NCI-H446 (cell line): ENCODE measurements around the gene PADI2.

ENCODE experiments used
- DNase-seq, 2 experiments: peaks; one replicate each; lab custom pipeline; 2025; lab: John Stamatoyannopoulos, UW

PADI2 gene

GRCh38 chr1:17112496-17113236, 6.6 kb downstream of the PADI2 start:
- no peak for DNase-seq

DNA sequence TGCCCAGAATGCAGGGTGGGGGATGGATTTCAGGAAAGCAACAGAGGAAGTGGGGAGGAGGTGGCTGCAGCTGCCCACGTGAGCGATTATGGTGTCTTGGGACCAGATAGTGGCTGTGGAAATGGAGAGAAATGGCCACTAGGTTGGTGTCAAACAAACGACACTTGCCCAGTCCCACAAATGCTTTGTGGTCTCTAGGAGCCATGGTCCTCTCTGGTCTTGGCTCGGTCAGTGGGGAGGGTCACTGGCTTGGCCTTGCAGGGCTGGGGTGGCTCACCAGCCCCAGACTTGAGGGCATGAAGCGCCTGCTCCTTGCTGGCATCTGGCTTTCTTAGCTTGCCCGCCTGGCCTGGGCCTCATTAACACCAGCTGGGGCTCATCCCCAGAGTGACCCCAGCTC, 7.2 kb downstream of the PADI2 start:
- no peak for DNase-seq

GRCh38 chr1:17110555-17110926, 8.7 kb downstream of the PADI2 start:
- DNase-seq, result no peak

GRCh38 chr1:17109892-17110554, 9.2 kb downstream of the PADI2 start:
- DNase-seq, result no peak

- no peak for DNase-seq
Observed at GRCh38 chr1:17108786-17109185, 10.5 kb downstream of the PADI2 start.

GRCh38 chr1:17108360-17108759, 10.9 kb downstream of the PADI2 start:
- no peak for DNase-seq

DNA sequence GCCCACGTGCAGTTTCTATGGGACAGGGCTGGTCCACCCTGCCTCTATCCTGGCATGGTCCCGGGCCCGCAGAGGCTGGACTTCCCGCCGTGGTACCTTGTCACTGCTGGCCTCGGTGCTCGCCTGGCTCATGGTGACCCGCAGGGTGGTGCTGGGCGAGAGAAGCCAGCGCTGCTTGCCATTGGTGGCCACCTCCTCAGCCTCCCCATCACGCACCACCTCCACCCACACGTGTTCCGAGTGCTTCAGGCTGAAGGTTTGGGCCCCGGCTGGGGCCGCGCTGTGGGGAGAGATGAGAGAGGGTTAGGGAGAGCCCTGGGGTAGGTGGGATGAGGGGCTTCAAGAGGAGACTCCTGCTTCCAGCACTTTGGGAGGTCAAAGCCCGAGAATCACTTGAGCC, 14.5 kb downstream of the PADI2 start:
- DNase-seq, result no peak

GRCh38 chr1:17102232-17102631, 17.0 kb downstream of the PADI2 start:
- DNase-seq, result no peak

DNA sequence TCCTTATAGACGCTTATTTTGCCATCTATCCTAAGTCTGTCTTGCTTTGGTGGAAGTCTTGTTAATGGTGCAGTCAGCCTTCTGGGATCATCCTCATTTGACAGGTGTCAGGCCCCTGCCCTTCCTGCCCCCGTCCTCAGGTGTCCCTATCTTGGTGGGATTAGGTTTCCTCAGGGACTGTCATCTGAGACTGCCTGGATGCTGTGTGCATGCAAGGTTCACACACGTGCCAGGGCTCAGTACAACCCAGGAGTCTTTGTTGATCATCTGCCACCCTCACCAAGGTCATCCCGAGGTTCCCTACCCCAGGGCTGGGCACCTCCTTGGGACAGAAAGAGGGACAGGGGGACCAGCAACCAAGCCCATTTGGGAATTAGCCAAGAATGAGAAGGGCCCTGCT, 18.0 kb downstream of the PADI2 start:
- no peak for DNase-seq

DNA sequence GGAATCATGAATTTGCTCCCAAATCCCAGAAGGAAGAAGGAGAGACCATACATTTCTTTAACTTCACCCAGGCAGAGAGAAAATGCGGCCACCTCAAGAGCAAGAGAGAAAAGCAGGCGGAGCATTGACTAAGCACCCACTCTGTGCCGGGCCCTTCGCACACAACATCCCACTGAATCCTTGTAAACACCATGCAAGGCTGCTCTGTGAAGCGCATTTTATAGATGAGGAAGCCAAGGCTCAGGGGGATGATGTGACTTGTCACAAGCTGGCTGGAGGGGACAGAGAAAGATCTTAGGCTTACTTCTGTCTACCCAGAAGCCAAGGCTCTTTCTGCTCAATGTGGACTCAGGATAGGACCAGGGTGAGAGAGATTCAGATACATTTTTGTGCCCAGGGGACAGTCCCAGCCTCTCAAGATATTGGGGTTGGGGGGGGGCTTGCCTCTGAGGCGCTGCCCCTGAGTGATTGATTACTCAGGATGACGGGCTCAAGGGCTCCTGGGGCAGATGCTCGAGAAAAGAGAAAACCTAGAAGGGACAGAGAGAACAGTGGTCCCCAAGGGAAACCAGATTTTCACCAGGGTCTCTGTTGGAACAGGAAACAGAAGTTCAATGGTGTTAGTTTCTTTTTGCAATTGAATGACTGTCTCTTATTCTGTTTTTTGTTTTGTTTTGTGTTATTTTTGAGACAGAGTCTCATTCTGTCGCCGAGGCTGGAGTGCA, 19.5 kb downstream of the PADI2 start:
- DNase-seq, result no peak

- no peak for DNase-seq
Observed at GRCh38 chr1:17098446-17099317, 20.6 kb downstream of the PADI2 start.

DNA sequence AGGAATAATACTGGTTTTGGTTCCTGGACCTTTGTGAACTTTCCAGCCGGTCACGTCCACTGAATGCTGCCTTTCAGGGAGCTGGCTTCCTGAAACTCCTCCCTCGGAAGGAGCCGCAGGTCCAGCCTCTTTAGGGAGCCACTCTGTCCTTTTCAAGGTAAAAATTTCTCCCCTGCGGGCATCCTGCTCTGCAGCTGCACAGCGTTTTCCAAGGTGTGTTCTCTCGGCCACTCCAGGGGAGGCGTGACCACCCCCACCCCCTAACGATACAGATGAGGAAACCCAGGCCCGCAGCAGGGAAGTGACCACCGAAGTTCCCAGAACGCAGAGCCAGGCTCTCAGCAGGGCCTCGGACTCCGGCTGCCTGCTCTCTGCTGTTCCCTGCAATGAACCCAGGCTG, 21.5 kb downstream of the PADI2 start:
- no peak for DNase-seq

DNA sequence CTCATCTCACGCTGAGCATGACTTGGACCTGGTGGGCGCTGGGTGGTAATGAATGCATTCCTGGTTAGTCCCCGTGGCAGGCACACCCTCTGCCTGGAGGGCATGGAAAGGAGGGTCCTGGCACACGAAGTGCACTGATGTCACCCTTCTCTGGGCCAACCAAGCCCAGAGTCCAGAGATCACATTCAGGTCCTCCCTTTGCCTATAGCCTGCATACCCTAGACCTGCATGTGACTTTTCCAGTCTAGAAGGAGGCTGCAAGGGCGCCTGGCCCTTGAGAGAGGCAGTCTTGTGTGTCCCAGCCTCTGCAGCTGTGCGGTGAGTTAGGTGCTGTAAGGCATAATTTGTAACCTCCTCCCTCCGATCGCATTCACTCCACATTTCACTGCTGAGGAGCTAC, 22.1 kb downstream of the PADI2 start:
- DNase-seq, result no peak

- no peak for DNase-seq
Observed at GRCh38 chr1:17096584-17096983, 22.7 kb downstream of the PADI2 start.

DNA sequence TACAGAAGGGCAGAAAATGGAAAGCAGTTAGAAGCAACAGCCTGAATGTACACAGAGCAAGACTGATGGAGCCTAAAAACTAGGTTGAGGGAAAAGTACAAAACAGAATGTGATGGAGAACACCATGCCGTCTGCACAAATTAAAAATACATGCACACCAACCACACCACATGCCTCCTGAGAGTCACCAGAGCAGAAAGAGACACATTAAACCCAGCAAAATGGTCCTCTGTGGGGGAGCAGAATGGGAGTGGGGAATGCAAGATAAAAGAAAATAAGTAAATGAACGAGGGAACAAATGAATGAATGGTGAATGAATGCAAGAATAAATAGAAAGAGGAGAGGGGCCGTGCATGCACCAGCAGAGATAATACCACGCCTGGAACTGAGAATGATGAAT, 24.1 kb downstream of the PADI2 start:
- DNase-seq, result no peak

DNA sequence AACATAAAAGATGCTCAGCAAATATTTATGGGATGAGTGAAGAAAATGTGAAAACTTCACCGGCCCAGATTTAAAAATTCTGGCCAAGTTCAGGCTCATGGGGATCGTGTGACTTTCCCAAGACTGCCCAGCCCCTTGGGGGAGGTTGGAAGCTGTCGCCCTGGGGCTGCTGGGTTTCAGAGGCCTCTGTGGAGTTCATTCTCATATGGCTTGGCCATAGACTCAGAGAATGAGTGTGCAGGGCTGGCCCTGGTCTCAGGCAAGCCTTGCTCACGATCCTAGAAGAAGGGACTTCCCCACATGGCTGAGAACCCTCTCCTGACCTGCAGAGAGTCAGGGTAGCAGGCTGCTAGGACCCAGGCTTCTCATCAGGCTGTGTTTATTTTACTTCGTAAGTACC, 24.6 kb downstream of the PADI2 start:
- DNase-seq, result no peak

DNA sequence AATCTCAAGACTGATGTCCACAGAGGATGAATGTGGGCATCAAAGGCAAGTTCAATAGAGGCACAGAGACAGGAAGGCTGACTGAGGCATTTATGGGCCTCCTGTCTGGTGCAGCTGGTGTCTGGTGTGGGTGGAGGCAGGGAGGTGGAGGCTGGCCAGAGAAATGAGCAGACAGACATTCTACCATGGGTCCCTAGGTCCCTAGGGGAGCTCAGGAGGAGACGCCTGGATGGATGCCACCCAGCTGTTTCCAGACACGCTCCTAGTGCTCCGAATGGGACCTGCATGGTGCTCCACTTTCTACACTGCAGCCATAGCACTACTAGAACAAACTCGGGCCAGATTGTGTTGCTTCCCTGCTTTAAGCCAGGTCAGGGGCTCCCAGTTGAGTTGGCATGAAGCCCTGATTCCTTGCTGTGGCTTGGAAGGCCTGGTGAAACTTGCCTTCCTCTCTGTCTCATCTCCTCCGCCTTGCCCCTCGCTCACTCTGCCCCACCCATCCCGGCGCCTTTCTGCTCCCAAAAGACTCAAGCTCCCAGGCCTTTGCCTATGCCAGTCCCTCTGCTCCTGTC, 25.3 kb downstream of the PADI2 start:
- peak in 1 of 2 experiments; percentile 25 for DNase-seq

- no peak for DNase-seq
Observed at GRCh38 chr1:17091252-17091651, 28.0 kb downstream of the PADI2 start.

GRCh38 chr1:17089506-17089905, 29.7 kb downstream of the PADI2 start:
- no peak for DNase-seq

GRCh38 chr1:17086751-17087150, 32.5 kb downstream of the PADI2 start:
- DNase-seq, result no peak

DNA sequence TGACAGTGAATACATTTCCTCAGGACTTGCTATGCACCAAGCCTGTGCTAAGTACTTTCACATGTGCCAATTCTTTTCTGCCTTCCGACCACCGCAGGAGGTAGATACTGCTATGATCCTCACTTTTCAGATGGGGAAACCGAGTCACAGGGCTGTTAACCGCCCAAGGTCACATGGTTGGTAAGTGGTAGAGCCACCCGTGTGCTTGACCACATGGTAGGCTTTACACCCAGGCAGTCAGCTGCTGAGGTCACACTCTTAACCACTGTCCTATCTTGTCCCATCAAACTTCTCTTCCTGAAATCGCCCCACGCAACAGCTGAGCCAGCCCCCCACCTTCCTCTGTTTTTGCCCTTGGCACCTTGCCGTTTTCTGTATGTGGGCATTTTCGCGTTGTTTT, 34.5 kb downstream of the PADI2 start:
- no peak for DNase-seq

GRCh38 chr1:17082761-17083160, 36.5 kb downstream of the PADI2 start:
- no peak for DNase-seq
